ENCODE results near the gene RDX.

- TF ChIP-seq CTCF (conservative IDR thresholded peaks at IDR 0.05; ENCODE audit: low read length) (no peak), EZH2phosphoT487 (IDR thresholded peaks at IDR 0.05; ENCODE audit: borderline replicate concordance, low read depth, low read length) (no peak)
Observed at GRCh38 chr11:110172468-110173065, 123.8 kb downstream of the RDX start.

All from OCI-LY7 (cell line).